ENCODE measurements around the gene EPHB2. TPM values are rescaled to one million over a fixed set of nuclear protein-coding genes. Genes with fewer than 3 reads are reported as not detected.

The EPHB2 gene
- total RNA-seq, 1 experiment from 2014 or later = 0.45 TPM

GRCh38 chr1:22915816-22916470 lies 205.3 kb downstream of the EPHB2 start:
- no peak overlapping the region for H2AFZ ChIP-seq (ENCODE audit: low read length)
- H3K4me2 ChIP-seq (ENCODE audit: low read depth, low read length, poor library complexity, severe bottlenecking) = no peak overlapping the region
- DNase-seq = no peak
- H3K36me3 ChIP-seq (ENCODE audit: insufficient read depth, low read length) = no peaks in the 10 kb centered on the region
- peaks cover 18% of the 10 kb centered on the region for H3K4me1 ChIP-seq (ENCODE audit: low read length)
- no peak overlapping the region for H3K4me3 ChIP-seq (ENCODE audit: low read length)
- no peaks in the 10 kb centered on the region for H3K27me3 ChIP-seq (ENCODE audit: low read length)
- no peak overlapping the region for H3K9ac ChIP-seq (ENCODE audit: low read length)
- no peaks in the 10 kb centered on the region for H3K9me2 ChIP-seq (replicated peaks; ENCODE audit: insufficient read depth, low read length)
- no peaks in the 10 kb centered on the region for H3K79me2 ChIP-seq (ENCODE audit: low read length)
- no peaks in the 10 kb centered on the region for H4K20me1 ChIP-seq (ENCODE audit: insufficient read depth, low read depth, low read length)
- H3K9me3 ChIP-seq (ENCODE audit: low read length) = no peaks in the 10 kb centered on the region
- no peak overlapping the region for H3K27ac ChIP-seq (ENCODE audit: low read length)

DNA sequence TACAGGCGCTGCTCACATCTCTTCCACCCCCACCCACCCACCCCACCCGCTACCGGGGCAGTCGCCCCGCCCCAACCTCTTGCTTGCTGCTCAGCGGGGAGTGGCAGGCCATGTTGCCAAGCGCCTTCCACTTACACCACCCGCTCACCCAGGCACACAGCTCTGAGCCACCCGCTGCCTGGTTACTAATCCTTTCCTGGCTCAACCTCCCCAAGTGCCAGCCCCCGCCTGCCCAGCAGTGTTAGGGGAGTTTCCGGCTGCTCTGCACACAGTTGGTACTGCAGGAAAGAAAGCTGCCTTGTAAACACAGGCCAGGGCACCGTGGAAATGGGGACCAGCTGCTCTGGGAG lies 205.8 kb downstream of the EPHB2 start:
- H3K4me3 ChIP-seq (ENCODE audit: low read length) = no peak overlapping the region

DNA sequence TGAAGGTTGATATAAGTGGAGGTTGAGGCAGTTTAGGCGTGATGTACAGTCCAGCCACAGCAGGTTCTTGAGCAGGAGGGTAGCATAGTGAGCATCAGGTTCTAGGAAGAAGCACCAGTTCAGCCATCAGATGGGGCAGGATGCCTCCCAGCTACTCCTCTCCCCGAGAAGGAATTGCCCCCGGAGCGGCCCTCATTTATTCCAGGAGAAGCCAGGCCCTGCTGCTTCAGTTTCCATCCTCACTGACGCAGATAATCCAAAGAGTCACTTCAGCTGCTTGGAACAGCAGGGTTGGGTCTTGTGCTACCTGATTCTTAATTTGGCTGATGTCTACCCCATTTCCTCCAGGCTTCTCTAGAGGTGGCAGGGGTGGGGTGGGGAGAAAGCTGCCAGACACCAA lies 207.3 kb downstream of the EPHB2 start:
- DNase-seq = no peak
- Histone ChIP-seq H4K20me1 (ENCODE audit: insufficient read depth, low read depth, low read length) (no peaks in the 10 kb centered on the region), H3K36me3 (ENCODE audit: insufficient read depth, low read length) (no peaks in the 10 kb centered on the region), H2AFZ (ENCODE audit: low read length) (no peak overlapping the region), H3K9me2 (replicated peaks; ENCODE audit: insufficient read depth, low read length) (no peaks in the 10 kb centered on the region), H3K4me2 (ENCODE audit: low read depth, low read length, poor library complexity, severe bottlenecking) (no peak overlapping the region), H3K27ac (ENCODE audit: low read length) (no peak overlapping the region), H3K27me3 (ENCODE audit: low read length) (no peaks in the 10 kb centered on the region), H3K79me2 (ENCODE audit: low read length) (no peaks in the 10 kb centered on the region), H3K9ac (ENCODE audit: low read length) (no peak overlapping the region), H3K4me3 (ENCODE audit: low read length) (no peak overlapping the region), H3K4me1 (ENCODE audit: low read length) (peaks cover 18% of the 10 kb centered on the region), H3K9me3 (ENCODE audit: low read length) (no peaks in the 10 kb centered on the region)

More for the DNA sequence above, 205.8 kb downstream of the EPHB2 start:
- no peaks in the 10 kb centered on the region for H3K27me3 ChIP-seq (ENCODE audit: low read length)
- H3K36me3 ChIP-seq (ENCODE audit: insufficient read depth, low read length) = no peaks in the 10 kb centered on the region
- no peaks in the 10 kb centered on the region for H4K20me1 ChIP-seq (ENCODE audit: insufficient read depth, low read depth, low read length)
- H3K4me2 ChIP-seq (ENCODE audit: low read depth, low read length, poor library complexity, severe bottlenecking) = no peak overlapping the region
- no peak overlapping the region for H3K27ac ChIP-seq (ENCODE audit: low read length)
- no peak overlapping the region for H3K9ac ChIP-seq (ENCODE audit: low read length)
- peaks cover 18% of the 10 kb centered on the region for H3K4me1 ChIP-seq (ENCODE audit: low read length)
- no peak overlapping the region for H2AFZ ChIP-seq (ENCODE audit: low read length)
- H3K9me3 ChIP-seq (ENCODE audit: low read length) = no peaks in the 10 kb centered on the region
- no peak for DNase-seq
- no peaks in the 10 kb centered on the region for H3K79me2 ChIP-seq (ENCODE audit: low read length)
- no peaks in the 10 kb centered on the region for H3K9me2 ChIP-seq (replicated peaks; ENCODE audit: insufficient read depth, low read length)

DNA sequence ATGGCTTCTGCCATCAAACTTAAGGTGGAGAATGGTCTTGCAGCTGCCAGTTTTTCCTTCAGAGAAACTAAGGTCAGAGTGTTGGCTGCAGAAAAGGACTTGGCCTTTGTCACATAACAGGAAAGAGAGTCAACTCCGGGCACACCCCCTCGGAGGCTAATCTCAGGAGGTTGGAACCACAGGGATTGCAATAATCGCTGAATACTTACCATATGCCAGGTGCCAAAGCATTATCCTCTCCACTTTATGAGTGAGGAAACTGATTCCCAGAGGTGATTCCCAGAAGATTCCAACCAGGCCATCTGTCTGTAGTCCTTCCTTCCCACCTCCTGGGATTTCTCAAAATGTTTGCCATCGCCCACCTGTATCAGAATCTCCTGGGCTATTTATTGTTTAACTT lies 208.0 kb downstream of the EPHB2 start:
- H3K4me3 ChIP-seq (ENCODE audit: low read length) = no peak overlapping the region
- H3K36me3 ChIP-seq (ENCODE audit: insufficient read depth, low read length) = no peaks in the 10 kb centered on the region
- H3K9me2 ChIP-seq (replicated peaks; ENCODE audit: insufficient read depth, low read length) = no peaks in the 10 kb centered on the region
- H2AFZ ChIP-seq (ENCODE audit: low read length) = no peak overlapping the region
- peaks cover 18% of the 10 kb centered on the region for H3K4me1 ChIP-seq (ENCODE audit: low read length)
- no peaks in the 10 kb centered on the region for H3K27me3 ChIP-seq (ENCODE audit: low read length)
- no peaks in the 10 kb centered on the region for H3K9me3 ChIP-seq (ENCODE audit: low read length)
- H3K9ac ChIP-seq (ENCODE audit: low read length) = no peak overlapping the region
- no peaks in the 10 kb centered on the region for H4K20me1 ChIP-seq (ENCODE audit: insufficient read depth, low read depth, low read length)
- DNase-seq = no peak
- no peak overlapping the region for H3K27ac ChIP-seq (ENCODE audit: low read length)
- no peak overlapping the region for H3K4me2 ChIP-seq (ENCODE audit: low read depth, low read length, poor library complexity, severe bottlenecking)
- no peaks in the 10 kb centered on the region for H3K79me2 ChIP-seq (ENCODE audit: low read length)

DNA sequence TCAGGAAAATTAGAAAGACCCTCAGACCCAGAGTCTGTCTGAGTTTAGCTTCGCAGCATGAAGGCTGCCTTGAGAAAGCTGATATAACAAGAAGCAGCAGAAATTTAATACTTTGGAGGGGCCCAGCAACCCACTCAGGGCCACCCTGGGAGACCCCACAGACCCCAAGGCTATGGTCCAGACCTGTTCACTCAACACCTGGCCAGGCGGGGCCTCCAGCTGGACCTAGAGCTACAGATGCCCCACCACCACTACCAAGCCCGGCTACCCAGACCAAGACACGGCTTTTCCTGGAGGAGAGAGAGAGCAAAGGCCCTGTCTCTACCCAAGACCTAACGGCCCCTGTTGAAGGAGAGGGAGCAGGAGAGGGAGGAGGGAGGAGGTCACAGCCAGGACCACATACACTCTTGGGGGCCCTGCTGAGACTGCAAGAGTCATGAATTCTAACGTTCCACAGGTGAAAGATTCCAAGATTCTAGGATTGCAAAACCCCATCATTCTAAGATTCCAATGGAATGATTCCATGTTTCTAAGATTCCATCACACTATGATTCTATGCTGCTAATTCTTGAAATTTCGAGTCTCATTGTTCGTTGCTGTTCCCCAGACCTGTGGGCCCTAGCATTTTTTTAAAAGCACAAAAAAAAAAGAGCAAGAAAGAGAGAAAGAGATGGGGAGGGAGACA lies 208.8 kb downstream of the EPHB2 start:
- Histone ChIP-seq H3K9me2 (replicated peaks; ENCODE audit: insufficient read depth, low read length) (no peaks in the 10 kb centered on the region), H3K9ac (ENCODE audit: low read length) (no peak overlapping the region), H3K4me3 (ENCODE audit: low read length) (no peak overlapping the region), H3K9me3 (ENCODE audit: low read length) (no peaks in the 10 kb centered on the region), H3K36me3 (ENCODE audit: insufficient read depth, low read length) (no peaks in the 10 kb centered on the region), H4K20me1 (ENCODE audit: insufficient read depth, low read depth, low read length) (no peaks in the 10 kb centered on the region), H2AFZ (ENCODE audit: low read length) (no peak overlapping the region), H3K27me3 (ENCODE audit: low read length) (no peaks in the 10 kb centered on the region), H3K79me2 (ENCODE audit: low read length) (no peaks in the 10 kb centered on the region), H3K4me2 (ENCODE audit: low read depth, low read length, poor library complexity, severe bottlenecking) (no peak overlapping the region), H3K27ac (ENCODE audit: low read length) (no peak overlapping the region), H3K4me1 (ENCODE audit: low read length) (peaks cover 18% of the 10 kb centered on the region)
- no peak for DNase-seq

DNA sequence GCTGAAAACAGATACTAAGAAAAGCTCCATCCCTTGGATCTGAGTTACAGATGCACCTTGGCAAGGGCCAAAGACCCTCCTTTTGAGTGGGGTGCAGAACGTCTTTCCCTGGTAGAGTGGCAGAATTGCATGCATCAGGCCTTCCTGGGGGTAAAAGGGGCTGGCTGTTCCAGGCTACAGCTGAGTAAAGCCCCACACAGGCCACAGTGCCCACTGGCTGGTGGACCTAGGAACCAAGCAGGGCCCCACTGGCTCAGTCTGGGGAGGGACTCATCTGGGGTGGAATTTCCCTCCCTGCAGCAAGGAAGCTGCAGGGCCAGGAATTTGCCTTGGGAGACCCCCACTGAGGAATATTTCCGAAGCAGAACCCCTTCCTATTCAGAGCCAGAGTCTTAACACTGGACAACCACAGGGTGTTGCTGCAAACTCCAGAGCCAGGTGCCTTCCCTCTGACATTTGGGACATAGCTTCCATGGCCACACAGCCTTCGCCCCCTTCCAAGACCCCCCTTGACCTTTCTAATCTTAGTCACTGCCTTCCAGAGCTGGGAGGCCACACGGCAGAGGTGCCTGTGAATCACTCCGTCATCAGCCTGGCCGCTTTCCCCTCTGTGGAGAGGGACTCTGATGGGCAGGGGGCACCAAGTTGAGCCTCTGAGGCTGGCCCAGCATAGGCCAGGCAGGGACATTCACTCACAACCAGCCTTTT lies 209.5 kb downstream of the EPHB2 start:
- no peaks in the 10 kb centered on the region for H3K9me2 ChIP-seq (replicated peaks; ENCODE audit: insufficient read depth, low read length)
- no peak overlapping the region for H3K27ac ChIP-seq (ENCODE audit: low read length)
- no peak overlapping the region for H3K4me3 ChIP-seq (ENCODE audit: low read length)
- no peaks in the 10 kb centered on the region for H3K9me3 ChIP-seq (ENCODE audit: low read length)
- H3K36me3 ChIP-seq (ENCODE audit: insufficient read depth, low read length) = no peaks in the 10 kb centered on the region
- no peaks in the 10 kb centered on the region for H3K79me2 ChIP-seq (ENCODE audit: low read length)
- H2AFZ ChIP-seq (ENCODE audit: low read length) = no peak overlapping the region
- no peak overlapping the region for H3K4me2 ChIP-seq (ENCODE audit: low read depth, low read length, poor library complexity, severe bottlenecking)
- peaks cover 18% of the 10 kb centered on the region for H3K4me1 ChIP-seq (ENCODE audit: low read length)
- H3K27me3 ChIP-seq (ENCODE audit: low read length) = no peaks in the 10 kb centered on the region
- H3K9ac ChIP-seq (ENCODE audit: low read length) = no peak overlapping the region
- H4K20me1 ChIP-seq (ENCODE audit: insufficient read depth, low read depth, low read length) = no peaks in the 10 kb centered on the region
- no peak for DNase-seq

DNA sequence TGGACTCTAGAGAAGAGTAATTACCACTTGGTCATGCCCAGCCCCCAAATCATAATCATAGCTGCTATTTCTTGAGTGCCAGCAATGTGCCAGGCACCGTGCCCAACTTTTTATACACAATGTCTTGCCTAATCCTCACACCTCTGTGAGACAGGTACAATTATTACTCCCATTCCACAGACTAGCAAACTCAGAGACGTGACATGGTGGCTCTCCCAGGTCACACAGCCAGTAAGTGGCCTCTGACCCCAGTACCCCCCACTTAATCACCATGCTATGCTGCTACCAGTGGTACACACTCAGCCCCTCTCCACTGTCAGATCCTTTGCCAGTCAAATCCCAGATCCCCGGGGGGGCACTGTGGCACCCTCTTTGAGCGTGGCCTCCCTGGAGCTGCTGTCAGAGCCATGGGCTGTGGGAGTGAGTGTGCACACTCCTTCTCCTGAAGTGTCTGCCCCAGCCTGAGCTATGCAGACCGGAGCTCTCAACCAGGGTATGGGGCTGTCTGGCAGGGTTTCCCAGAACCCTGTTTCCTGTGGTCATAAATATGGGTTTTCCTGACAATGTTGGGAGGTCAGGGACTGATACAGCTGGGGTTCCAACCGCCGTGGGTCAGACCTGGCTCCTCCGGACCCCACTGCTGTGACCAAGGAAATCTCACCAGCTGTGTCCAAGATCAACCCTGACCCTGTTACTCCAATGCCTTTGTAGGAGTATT lies 210.3 kb downstream of the EPHB2 start:
- no peaks in the 10 kb centered on the region for H3K9me3 ChIP-seq (ENCODE audit: low read length)
- no peaks in the 10 kb centered on the region for H3K27me3 ChIP-seq (ENCODE audit: low read length)

More for the DNA sequence above, 210.3 kb downstream of the EPHB2 start:
- no peak for DNase-seq
- no peaks in the 10 kb centered on the region for H3K9me2 ChIP-seq (replicated peaks; ENCODE audit: insufficient read depth, low read length)
- no peak overlapping the region for H3K4me2 ChIP-seq (ENCODE audit: low read depth, low read length, poor library complexity, severe bottlenecking)
- H3K9ac ChIP-seq (ENCODE audit: low read length) = no peak overlapping the region
- no peaks in the 10 kb centered on the region for H4K20me1 ChIP-seq (ENCODE audit: insufficient read depth, low read depth, low read length)
- H3K79me2 ChIP-seq (ENCODE audit: low read length) = no peaks in the 10 kb centered on the region
- no peak overlapping the region for H2AFZ ChIP-seq (ENCODE audit: low read length)
- no peaks in the 10 kb centered on the region for H3K36me3 ChIP-seq (ENCODE audit: insufficient read depth, low read length)
- no peak overlapping the region for H3K27ac ChIP-seq (ENCODE audit: low read length)
- H3K4me1 ChIP-seq (ENCODE audit: low read length) = peaks cover 14% of the 10 kb centered on the region
- no peak overlapping the region for H3K4me3 ChIP-seq (ENCODE audit: low read length)

Measured in Karpas-422 (cell line).